ENCODE data around the gene DENND5A. TPM values are rescaled to one million over a fixed set of nuclear protein-coding genes. Genes with fewer than 3 reads are reported as not detected.

The DENND5A gene
- total RNA-seq, 4 donors from 2014 or later: 79.2 to 151 (median 96.2) TPM

DNA sequence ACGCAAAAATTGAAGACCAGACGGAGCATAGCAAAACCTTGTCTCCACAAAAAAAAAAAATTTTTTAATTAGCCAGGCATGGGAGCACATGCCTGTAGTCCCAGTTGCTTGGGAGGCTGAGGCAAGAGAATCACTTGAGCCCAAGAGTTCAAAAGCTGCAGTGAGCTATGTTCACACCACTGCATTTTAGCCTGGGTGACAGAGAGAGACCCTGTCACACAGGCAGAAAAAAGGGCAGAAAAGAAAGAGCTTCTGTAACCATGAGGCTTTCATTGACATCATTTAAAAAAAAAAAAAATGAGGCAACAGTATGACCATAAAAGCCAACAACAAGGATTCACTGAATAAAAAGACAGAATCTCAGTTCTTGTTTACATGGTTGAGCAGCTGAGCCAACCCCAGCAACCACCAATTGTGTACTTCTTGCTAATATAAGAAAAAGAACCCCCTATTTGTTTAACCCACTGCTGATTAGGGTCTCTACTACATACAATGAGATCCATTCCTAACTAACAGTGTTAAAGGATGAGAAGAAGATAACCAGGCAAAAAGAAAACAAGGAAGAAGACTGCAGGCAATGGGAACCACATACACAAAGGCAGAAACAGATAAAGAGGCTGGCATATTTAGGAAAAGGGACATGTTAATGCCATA is 87.6 kb downstream of the DENND5A start:
- H3K9me3 ChIP-seq: no peaks in the 10 kb centered on the region
- no peak for ATAC-seq
- no peak overlapping the region for H3K4me3 ChIP-seq
- WGBS, 2 donors (ENCODE audit: low coverage in 1 of 2): 100% methylated on average over 1 to 2 of the region's 2 CpGs
- H3K27ac ChIP-seq: no peak overlapping the region
- H3K27me3 ChIP-seq: no peaks in the 10 kb centered on the region
- peaks cover 3 to 57% of the 10 kb centered on the region in 2 donors for H3K36me3 ChIP-seq
- peaks cover 0 to 11% (median 0%) of the 10 kb centered on the region in 3 donors for H3K4me1 ChIP-seq
- no peak for TF ChIP-seq POLR2A (IDR thresholded peaks at IDR 0.05)
- TF ChIP-seq POLR2AphosphoS5 (IDR thresholded peaks at IDR 0.05): no peak
- TF ChIP-seq EP300 (IDR thresholded peaks at IDR 0.05): no peak
- no peak for TF ChIP-seq CTCF (IDR thresholded peaks at IDR 0.05)

GRCh38 chr11:9176550-9176949 is 88.6 kb downstream of the DENND5A start:
- Histone ChIP-seq H3K9me3 (no peaks in the 10 kb centered on the region), H3K4me1 (peaks cover 0 to 10% (median 0%) of the 10 kb centered on the region in 3 donors), H3K27me3 (no peaks in the 10 kb centered on the region), H3K27ac (no peak overlapping the region), H3K36me3 (peaks cover 3 to 57% of the 10 kb centered on the region in 2 donors), H3K4me3 (no peak overlapping the region)
- no peak for TF ChIP-seq EP300 (IDR thresholded peaks at IDR 0.05)
- no peak for TF ChIP-seq CTCF (IDR thresholded peaks at IDR 0.05)
- TF ChIP-seq POLR2A (IDR thresholded peaks at IDR 0.05): no peak
- TF ChIP-seq POLR2AphosphoS5 (IDR thresholded peaks at IDR 0.05): no peak
- no peak for ATAC-seq

- ATAC-seq: no peak
- peaks cover 3 to 57% of the 10 kb centered on the region in 2 donors for H3K36me3 ChIP-seq
These were observed 89.0 kb downstream of the DENND5A start for GRCh38 chr11:9176136-9176535.

DNA sequence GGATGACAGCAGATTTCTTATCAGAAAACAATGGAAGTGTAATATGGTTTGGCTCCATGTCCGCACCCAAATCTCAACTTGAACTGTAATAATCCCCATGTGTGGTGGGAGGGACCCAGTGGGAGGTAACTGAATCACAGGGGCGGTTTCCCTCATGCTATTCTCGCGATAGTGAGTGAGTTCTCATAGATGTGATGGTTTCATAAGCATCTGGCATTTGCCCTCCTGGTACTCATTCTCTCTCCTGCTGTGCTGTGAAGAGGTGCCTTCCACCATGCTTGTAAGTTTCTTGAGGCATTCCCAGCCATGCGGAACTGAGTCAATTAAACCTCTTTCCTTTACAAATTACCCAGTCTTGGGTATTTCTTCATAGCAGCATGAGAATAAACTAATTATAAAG is 92.8 kb downstream of the DENND5A start:
- no peak for ATAC-seq
- no peak overlapping the region for H3K4me3 ChIP-seq
- H3K27me3 ChIP-seq: no peaks in the 10 kb centered on the region
- no peaks in the 10 kb centered on the region for H3K9me3 ChIP-seq
- H3K36me3 ChIP-seq: peaks cover 3 to 56% of the 10 kb centered on the region in 2 donors
- TF ChIP-seq CTCF (IDR thresholded peaks at IDR 0.05) (no peak), EP300 (IDR thresholded peaks at IDR 0.05) (no peak), POLR2AphosphoS5 (IDR thresholded peaks at IDR 0.05) (no peak)
- H3K27ac ChIP-seq: no peak overlapping the region
- WGBS, 2 donors (ENCODE audit: low coverage in 1 of 2): 88 to 100% methylated on average over 1 to 5 of the region's 5 CpGs
- H3K4me1 ChIP-seq: no peaks in the 10 kb centered on the region

More at GRCh38 chr11:9176136-9176535, 89.0 kb downstream of the DENND5A start:
- Histone ChIP-seq H3K27me3 (no peaks in the 10 kb centered on the region), H3K4me3 (no peak overlapping the region), H3K4me1 (peaks cover 0 to 6% (median 0%) of the 10 kb centered on the region in 3 donors), H3K9me3 (no peaks in the 10 kb centered on the region), H3K27ac (no peak overlapping the region)
- TF ChIP-seq EP300 (IDR thresholded peaks at IDR 0.05) (no peak), POLR2AphosphoS5 (IDR thresholded peaks at IDR 0.05) (no peak), CTCF (IDR thresholded peaks at IDR 0.05) (no peak), POLR2A (IDR thresholded peaks at IDR 0.05) (no peak)

DNA sequence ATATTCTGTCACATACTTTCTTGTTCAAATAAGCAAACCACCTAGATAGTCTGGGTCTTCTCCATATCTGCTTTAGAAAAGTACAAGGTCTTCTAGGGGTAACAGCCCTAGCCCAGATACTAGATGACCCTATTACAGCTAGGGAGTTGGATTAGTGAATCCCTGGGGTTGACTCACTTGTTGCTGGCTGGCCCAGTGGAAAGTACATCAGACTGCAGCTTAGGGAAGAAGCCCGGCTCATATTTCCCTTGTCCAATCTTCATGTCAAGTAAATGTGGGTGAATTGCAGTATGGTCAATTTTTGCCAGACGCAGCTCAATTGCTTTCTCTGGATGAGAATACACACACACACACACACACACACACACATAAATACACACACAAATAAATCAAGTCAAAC is 94.7 kb downstream of the DENND5A start:
- 71 to 75% methylated on average over 2 of the region's 2 CpGs for WGBS, 2 donors (ENCODE audit: low coverage in 1 of 2)
- no peak for TF ChIP-seq POLR2AphosphoS5 (IDR thresholded peaks at IDR 0.05)
- TF ChIP-seq EP300 (IDR thresholded peaks at IDR 0.05): no peak
- no peak for TF ChIP-seq CTCF (IDR thresholded peaks at IDR 0.05)
- TF ChIP-seq POLR2A (IDR thresholded peaks at IDR 0.05): no peak
- H3K36me3 ChIP-seq: peaks cover 3 to 58% of the 10 kb centered on the region in 2 donors
- no peak for ATAC-seq
- H3K27me3 ChIP-seq: no peaks in the 10 kb centered on the region
- no peaks in the 10 kb centered on the region for H3K4me1 ChIP-seq
- H3K27ac ChIP-seq: no peak overlapping the region
- H3K9me3 ChIP-seq: no peaks in the 10 kb centered on the region
- no peak overlapping the region for H3K4me3 ChIP-seq
